Measurements from ENCODE around the gene ZNF132.

- TF ChIP-seq CTCF (IDR thresholded peaks at IDR 0.05), result no peak
- peak; percentile 69 for TF ChIP-seq EP300 (IDR thresholded peaks at IDR 0.05)
- TF ChIP-seq POLR2AphosphoS5 (IDR thresholded peaks at IDR 0.05), result no peak
- no peak for TF ChIP-seq POLR2A (IDR thresholded peaks at IDR 0.05; ENCODE audit: low read depth)
These were observed 36.6 kb upstream of the ZNF132 start for GRCh38 chr19:58476498-58477015.

Data from esophagus muscularis mucosa (tissue), 4 donors.